Measurements from ENCODE around the gene PGAM1. TPM values are rescaled to one million over a fixed set of nuclear protein-coding genes. Genes with fewer than 3 reads are reported as not detected.

Gene PGAM1
- total RNA-seq, 2 donors from 2014 or later: 1,094 to 1,221 TPM

GRCh38 chr10:97428572-97428981, 2.6 kb downstream of the PGAM1 start:
- peaks cover 93% of the 10 kb centered on the region for H3K36me3 Mint-ChIP-seq (ENCODE audit: low read depth)
- no peaks in the 10 kb centered on the region for H3K27me3 Mint-ChIP-seq
- H3K4me1 Mint-ChIP-seq: peaks cover 4% of the 10 kb centered on the region
- ATAC-seq (replicated peaks): peak; percentile 29
- peak overlapping the region; percentile 94 for H3K27ac Mint-ChIP-seq
- no peaks in the 10 kb centered on the region for H3K9me3 Mint-ChIP-seq
- peak overlapping the region; percentile 75 for H3K4me3 Mint-ChIP-seq

- ATAC-seq (replicated peaks): peak; percentile 25
- Mint-ChIP-seq H3K27me3 (no peaks in the 10 kb centered on the region), H3K4me3 (no peak overlapping the region), H3K4me1 (peaks cover 4% of the 10 kb centered on the region), H3K36me3 (ENCODE audit: low read depth) (peaks cover 94% of the 10 kb centered on the region), H3K27ac (peak overlapping the region; percentile 62), H3K9me3 (no peaks in the 10 kb centered on the region)
Observed at GRCh38 chr10:97434055-97434454, 8.1 kb downstream of the PGAM1 start.

- H3K36me3 Mint-ChIP-seq (ENCODE audit: low read depth): peaks cover 94% of the 10 kb centered on the region
- H3K4me3 Mint-ChIP-seq: no peak overlapping the region
- H3K4me1 Mint-ChIP-seq: peaks cover 4% of the 10 kb centered on the region
- H3K27ac Mint-ChIP-seq: peak overlapping the region; percentile 62
- no peaks in the 10 kb centered on the region for H3K27me3 Mint-ChIP-seq
- ATAC-seq (replicated peaks): peak; percentile 51
- no peaks in the 10 kb centered on the region for H3K9me3 Mint-ChIP-seq
Observed at GRCh38 chr10:97434557-97434956, 8.6 kb downstream of the PGAM1 start.

- Mint-ChIP-seq H3K36me3 (ENCODE audit: low read depth) (peaks cover 94% of the 10 kb centered on the region), H3K4me1 (peaks cover 4% of the 10 kb centered on the region), H3K4me3 (no peak overlapping the region), H3K9me3 (no peaks in the 10 kb centered on the region), H3K27ac (no peak overlapping the region), H3K27me3 (no peaks in the 10 kb centered on the region)
- no peak for ATAC-seq (replicated peaks)
Observed at GRCh38 chr10:97435211-97435610, 9.2 kb downstream of the PGAM1 start.

DNA sequence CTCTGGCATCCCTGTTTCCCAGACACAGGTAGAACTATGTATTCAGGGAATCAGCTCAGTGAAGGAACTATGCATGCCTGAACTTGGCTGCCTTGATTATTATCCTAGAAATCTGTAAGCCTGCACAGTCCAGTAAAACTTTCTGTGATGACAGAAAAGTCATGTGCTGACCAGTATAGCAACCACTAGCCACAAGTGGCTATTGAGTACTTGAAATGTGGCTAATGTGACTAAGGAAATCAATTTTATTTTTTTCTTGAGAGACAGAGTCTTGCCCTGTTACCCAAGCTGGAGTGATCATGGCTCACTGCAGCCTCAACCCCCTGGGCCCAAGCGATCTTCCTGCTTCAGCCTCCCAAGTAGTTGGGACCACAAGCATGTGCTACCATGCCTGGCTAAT, 16.3 kb downstream of the PGAM1 start:
- Mint-ChIP-seq H3K4me1 (peaks cover 11% of the 10 kb centered on the region), H3K36me3 (ENCODE audit: low read depth) (peaks cover 83% of the 10 kb centered on the region), H3K27ac (no peak overlapping the region), H3K27me3 (no peaks in the 10 kb centered on the region), H3K4me3 (no peak overlapping the region), H3K9me3 (no peaks in the 10 kb centered on the region)
- no peak for ATAC-seq (replicated peaks)

DNA sequence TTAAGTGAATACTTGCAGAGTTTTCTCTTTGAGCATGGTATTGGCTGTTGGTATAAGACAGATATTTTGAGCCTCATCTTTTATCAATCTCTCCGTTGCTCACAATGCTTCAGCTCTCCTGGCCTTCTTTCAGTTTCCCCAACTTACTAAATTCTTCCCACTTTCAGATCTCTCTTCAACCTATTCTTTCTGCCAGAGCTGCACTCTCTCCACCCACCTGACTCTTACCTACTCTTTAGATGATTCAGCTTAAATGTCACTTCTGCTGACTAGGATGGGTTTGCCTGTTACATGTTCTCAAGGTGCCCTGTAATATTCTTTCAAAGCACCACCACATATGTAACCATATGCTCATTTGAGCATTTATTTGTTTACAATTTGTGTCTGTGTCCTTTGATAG, 18.2 kb downstream of the PGAM1 start:
- Mint-ChIP-seq H3K4me1 (peaks cover 22% of the 10 kb centered on the region), H3K4me3 (peak overlapping the region; percentile 94), H3K9me3 (no peaks in the 10 kb centered on the region), H3K36me3 (ENCODE audit: low read depth) (peaks cover 80% of the 10 kb centered on the region), H3K27me3 (no peaks in the 10 kb centered on the region), H3K27ac (peak overlapping the region; percentile 66)
- ATAC-seq (replicated peaks): peak; percentile 63

GRCh38 chr10:97445357-97445721, 19.3 kb downstream of the PGAM1 start:
- H3K27me3 Mint-ChIP-seq: no peaks in the 10 kb centered on the region
- no peak for ATAC-seq (replicated peaks)
- H3K9me3 Mint-ChIP-seq: no peaks in the 10 kb centered on the region
- H3K27ac Mint-ChIP-seq: peak overlapping the region; percentile 66
- H3K4me3 Mint-ChIP-seq: peak overlapping the region; percentile 94
- peaks cover 72% of the 10 kb centered on the region for H3K36me3 Mint-ChIP-seq (ENCODE audit: low read depth)
- peaks cover 25% of the 10 kb centered on the region for H3K4me1 Mint-ChIP-seq

DNA sequence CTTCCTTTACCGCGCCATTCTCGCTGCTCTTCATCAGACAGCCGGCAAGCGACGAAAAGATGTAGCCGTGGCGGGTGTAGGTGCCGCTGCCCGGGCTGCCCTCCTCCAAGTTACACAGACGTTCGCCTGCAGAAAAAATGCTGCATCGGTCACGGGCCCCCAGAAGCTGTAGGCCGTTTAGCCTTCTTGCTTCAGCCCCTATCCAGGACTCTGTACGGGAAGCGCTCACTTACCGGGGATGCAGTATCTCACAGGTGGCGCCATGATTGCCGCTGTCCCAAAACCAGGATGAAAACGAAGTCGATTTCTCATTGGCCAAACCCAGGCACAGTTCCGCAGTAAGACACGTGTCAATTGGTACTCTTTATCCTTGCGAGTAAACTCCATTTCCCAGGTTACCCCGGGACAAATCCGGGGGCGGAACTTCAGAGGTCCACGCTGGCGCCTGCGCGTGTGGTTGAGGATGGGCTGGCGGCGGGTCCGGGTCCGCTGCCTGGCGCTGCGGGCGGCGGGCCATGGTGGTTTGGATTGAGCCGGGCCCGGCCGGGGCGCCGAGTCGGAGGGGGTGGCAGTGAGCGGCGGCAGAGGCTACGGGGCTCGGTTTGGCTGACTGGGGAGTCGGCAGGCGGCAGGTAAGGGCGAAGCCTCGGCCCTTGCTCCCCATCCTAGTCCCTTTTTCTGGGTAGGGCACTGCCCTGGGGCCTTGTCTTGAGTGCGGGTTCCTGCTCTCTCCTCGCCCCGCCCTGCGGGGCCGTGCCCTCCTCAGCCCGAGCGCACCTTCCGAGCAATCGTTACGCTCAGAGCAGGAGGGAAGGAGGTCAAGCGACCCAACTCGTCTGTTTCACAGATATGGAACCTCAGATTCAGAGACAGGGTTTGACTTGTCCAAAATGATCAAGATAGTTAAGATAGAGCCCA, 20.0 kb downstream of the PGAM1 start, which contains the start of the genes EXOSC1 and ZDHHC16:
Gene EXOSC1 (minus strand): TSS at position 285 of the 918 bp plus-strand sequence. CDS start 21 bp downstream, at position 264.
Gene ZDHHC16 (plus strand): TSS at position 454 of the 918 bp plus-strand sequence. CDS start 5,501 bp downstream, outside the sequence.
- peaks cover 30% of the 10 kb centered on the region for H3K4me1 Mint-ChIP-seq
- peak; percentile 89 for ATAC-seq (replicated peaks)
- H3K27me3 Mint-ChIP-seq: no peaks in the 10 kb centered on the region
- peak within 1 kb of the TSS; percentile 66 for H3K27ac Mint-ChIP-seq
- peaks cover 72% of the 10 kb centered on the region for H3K36me3 Mint-ChIP-seq (ENCODE audit: low read depth)
- H3K4me3 Mint-ChIP-seq: peak within 1 kb of the TSS; percentile 94
- H3K9me3 Mint-ChIP-seq: no peaks in the 10 kb centered on the region

- H3K27me3 Mint-ChIP-seq: no peaks in the 10 kb centered on the region
- H3K4me1 Mint-ChIP-seq: peaks cover 41% of the 10 kb centered on the region
- no peak overlapping the region for H3K4me3 Mint-ChIP-seq
- no peaks in the 10 kb centered on the region for H3K9me3 Mint-ChIP-seq
- no peak for ATAC-seq (replicated peaks)
- peak overlapping the region; percentile 70 for H3K27ac Mint-ChIP-seq
- H3K36me3 Mint-ChIP-seq (ENCODE audit: low read depth): peaks cover 78% of the 10 kb centered on the region
Observed at GRCh38 chr10:97450828-97451227, 24.8 kb downstream of the PGAM1 start.

DNA sequence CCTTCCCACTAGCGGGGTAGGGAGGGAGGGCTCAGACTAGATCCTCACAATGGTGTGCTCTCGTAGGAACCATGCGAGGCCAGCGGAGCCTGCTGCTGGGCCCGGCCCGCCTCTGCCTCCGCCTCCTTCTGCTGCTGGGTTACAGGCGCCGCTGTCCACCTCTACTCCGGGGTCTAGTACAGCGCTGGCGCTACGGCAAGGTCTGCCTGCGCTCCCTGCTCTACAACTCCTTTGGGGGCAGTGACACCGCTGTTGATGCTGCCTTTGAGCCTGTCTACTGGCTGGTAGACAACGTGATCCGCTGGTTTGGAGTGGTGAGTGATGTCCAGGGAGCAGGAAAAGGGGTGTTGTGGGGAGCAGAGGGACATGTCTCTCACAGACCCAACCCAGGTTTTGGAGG, 25.6 kb downstream of the PGAM1 start:
- Mint-ChIP-seq H3K4me1 (peaks cover 41% of the 10 kb centered on the region), H3K36me3 (ENCODE audit: low read depth) (peaks cover 78% of the 10 kb centered on the region), H3K27ac (peak overlapping the region; percentile 96), H3K9me3 (no peaks in the 10 kb centered on the region), H3K27me3 (no peaks in the 10 kb centered on the region), H3K4me3 (no peak overlapping the region)
- ATAC-seq (replicated peaks): no peak

GRCh38 chr10:97452352-97452751, 26.4 kb downstream of the PGAM1 start:
- Mint-ChIP-seq H3K4me3 (no peak overlapping the region), H3K27ac (peak overlapping the region; percentile 96), H3K36me3 (ENCODE audit: low read depth) (peaks cover 85% of the 10 kb centered on the region), H3K4me1 (peaks cover 41% of the 10 kb centered on the region), H3K9me3 (no peaks in the 10 kb centered on the region), H3K27me3 (no peaks in the 10 kb centered on the region)
- no peak for ATAC-seq (replicated peaks)

DNA sequence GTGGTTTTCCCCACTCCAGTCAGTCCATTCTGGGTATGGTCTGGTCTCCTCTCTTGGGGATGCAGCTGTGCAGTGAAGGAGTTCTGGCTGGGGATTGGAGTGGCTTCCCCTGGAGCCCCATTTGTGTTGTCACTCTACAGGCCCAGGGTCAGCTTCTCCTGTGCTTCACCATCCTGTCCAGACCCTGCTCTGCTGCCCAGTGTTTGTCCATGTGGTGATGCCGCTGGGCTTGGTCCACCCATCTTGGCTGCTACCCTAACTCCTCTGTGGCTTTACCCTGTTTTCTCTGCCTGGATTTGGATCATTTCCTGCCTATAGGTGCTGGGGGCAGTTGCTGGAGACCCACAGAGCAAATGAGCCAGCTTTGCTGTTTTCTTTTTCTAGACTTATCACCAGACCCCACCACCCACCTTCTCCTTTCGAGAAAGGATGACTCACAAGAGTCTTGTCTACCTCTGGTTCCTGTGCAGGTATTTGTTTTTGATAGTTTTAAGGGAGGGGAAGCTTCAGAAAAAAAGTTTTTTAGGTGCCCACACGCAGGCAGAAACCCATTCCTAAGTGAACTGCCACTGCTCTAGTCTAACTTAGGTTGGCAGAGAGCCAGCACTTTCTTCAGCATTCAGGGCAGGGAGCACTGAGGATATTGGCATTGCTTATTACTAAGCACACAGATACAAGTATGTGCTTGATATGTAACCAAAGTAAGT, 28.5 kb downstream of the PGAM1 start:
- Mint-ChIP-seq H3K27ac (peak overlapping the region; percentile 96), H3K36me3 (ENCODE audit: low read depth) (peaks cover 91% of the 10 kb centered on the region), H3K4me1 (peaks cover 34% of the 10 kb centered on the region), H3K27me3 (no peaks in the 10 kb centered on the region), H3K4me3 (peak overlapping the region; percentile 66), H3K9me3 (no peaks in the 10 kb centered on the region)
- ATAC-seq (replicated peaks): peak; percentile 78

DNA sequence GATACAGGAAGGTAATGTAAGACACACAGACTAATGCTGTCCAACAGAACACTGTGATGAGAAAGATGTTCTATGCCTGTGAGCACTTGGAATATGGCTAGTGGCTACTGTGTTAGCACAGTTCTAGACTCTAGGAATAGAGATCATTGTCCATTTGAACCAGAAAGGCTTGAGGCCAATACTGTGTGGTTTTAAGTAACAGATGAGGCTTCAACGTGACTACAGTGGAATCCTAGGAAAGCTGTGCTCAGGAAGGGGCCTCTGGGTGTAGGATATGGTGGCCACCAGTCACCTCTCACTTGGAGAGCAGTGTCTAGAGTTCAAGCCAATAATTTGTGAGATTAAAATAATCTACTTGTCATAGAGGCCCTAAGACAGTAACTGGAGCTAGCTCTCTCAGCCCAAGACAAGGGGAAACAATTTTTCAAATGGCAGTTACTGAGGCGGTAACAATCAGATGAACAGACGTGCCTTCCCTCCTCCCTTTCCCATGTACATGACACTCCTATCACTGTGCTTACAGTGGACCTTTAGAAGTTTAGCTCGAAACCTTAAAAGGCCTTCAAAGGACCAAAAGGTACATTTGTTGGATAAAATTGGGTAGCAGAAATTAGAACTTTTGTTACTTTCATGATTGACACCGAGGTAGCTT, 30.2 kb downstream of the PGAM1 start:
- Mint-ChIP-seq H3K27me3 (no peaks in the 10 kb centered on the region), H3K4me3 (no peak overlapping the region), H3K9me3 (no peaks in the 10 kb centered on the region), H3K36me3 (ENCODE audit: low read depth) (peaks cover 97% of the 10 kb centered on the region), H3K4me1 (peaks cover 25% of the 10 kb centered on the region), H3K27ac (peak overlapping the region; percentile 96)
- ATAC-seq (replicated peaks): no peak

DNA sequence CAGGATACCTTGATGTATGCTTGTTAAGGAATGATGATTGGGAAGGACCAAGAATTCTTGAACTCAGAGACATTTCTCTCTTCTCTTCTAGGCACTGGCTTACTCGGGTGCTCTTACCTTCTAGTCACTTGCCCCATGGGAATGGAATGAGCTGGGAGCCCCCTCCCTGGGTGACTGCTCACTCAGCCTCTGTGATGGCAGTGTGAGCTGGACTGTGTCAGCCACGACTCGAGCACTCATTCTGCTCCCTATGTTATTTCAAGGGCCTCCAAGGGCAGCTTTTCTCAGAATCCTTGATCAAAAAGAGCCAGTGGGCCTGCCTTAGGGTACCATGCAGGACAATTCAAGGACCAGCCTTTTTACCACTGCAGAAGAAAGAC, 30.7 kb downstream of the PGAM1 start:
- no peak for ATAC-seq (replicated peaks)
- H3K4me1 Mint-ChIP-seq: peaks cover 25% of the 10 kb centered on the region
- peaks cover 100% of the 10 kb centered on the region for H3K36me3 Mint-ChIP-seq (ENCODE audit: low read depth)
- no peak overlapping the region for H3K4me3 Mint-ChIP-seq
- no peaks in the 10 kb centered on the region for H3K27me3 Mint-ChIP-seq
- peak overlapping the region; percentile 73 for H3K27ac Mint-ChIP-seq
- H3K9me3 Mint-ChIP-seq: no peaks in the 10 kb centered on the region

Data from activated T-helper 17 cell treated with anti-CD3 and anti-CD28 coated beads, Interleukin-2, amount 50 U/mL, for 72 hours (primary cell).